B cell (primary cell): ENCODE data around the gene PTPRN2.

ENCODE experiments used
- EZH2 ChIP-seq: IDR thresholded peaks from 2 replicates; pipeline ENCODE4 v1.6.1; 2012; ENCODE audit warnings: borderline replicate concordance, low read depth, mild to moderate bottlenecking, moderate library complexity, low read length; ENCODE audit not compliant: insufficient read depth, poor library complexity, severe bottlenecking
- TF ChIP-seq, protein P1 (sequence below): fragments of 200-600 bp; IDR thresholded peaks from one replicate; pipeline ENCODE4 v1.8.0; 2022; ENCODE audit warnings: antibody characterized with exemption, mild to moderate bottlenecking

GRCh38 chr7:158050978-158051651, 536.5 kb downstream of the PTPRN2 start:
- TF ChIP-seq, protein P1, sequence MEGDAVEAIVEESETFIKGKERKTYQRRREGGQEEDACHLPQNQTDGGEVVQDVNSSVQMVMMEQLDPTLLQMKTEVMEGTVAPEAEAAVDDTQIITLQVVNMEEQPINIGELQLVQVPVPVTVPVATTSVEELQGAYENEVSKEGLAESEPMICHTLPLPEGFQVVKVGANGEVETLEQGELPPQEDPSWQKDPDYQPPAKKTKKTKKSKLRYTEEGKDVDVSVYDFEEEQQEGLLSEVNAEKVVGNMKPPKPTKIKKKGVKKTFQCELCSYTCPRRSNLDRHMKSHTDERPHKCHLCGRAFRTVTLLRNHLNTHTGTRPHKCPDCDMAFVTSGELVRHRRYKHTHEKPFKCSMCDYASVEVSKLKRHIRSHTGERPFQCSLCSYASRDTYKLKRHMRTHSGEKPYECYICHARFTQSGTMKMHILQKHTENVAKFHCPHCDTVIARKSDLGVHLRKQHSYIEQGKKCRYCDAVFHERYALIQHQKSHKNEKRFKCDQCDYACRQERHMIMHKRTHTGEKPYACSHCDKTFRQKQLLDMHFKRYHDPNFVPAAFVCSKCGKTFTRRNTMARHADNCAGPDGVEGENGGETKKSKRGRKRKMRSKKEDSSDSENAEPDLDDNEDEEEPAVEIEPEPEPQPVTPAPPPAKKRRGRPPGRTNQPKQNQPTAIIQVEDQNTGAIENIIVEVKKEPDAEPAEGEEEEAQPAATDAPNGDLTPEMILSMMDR, result no peak
- no peak for TF ChIP-seq EZH2
